Activated CD4-positive, alpha-beta T cell treated with anti-CD3 and anti-CD28 coated beads for 1 hour (primary cell): Measurements from ENCODE around the gene PLEKHM1.

Source experiments
- DNase-seq: peaks from one replicate; pipeline ENCODE4 v3.0.0-alpha.2; 2020

PLEKHM1 gene

DNA sequence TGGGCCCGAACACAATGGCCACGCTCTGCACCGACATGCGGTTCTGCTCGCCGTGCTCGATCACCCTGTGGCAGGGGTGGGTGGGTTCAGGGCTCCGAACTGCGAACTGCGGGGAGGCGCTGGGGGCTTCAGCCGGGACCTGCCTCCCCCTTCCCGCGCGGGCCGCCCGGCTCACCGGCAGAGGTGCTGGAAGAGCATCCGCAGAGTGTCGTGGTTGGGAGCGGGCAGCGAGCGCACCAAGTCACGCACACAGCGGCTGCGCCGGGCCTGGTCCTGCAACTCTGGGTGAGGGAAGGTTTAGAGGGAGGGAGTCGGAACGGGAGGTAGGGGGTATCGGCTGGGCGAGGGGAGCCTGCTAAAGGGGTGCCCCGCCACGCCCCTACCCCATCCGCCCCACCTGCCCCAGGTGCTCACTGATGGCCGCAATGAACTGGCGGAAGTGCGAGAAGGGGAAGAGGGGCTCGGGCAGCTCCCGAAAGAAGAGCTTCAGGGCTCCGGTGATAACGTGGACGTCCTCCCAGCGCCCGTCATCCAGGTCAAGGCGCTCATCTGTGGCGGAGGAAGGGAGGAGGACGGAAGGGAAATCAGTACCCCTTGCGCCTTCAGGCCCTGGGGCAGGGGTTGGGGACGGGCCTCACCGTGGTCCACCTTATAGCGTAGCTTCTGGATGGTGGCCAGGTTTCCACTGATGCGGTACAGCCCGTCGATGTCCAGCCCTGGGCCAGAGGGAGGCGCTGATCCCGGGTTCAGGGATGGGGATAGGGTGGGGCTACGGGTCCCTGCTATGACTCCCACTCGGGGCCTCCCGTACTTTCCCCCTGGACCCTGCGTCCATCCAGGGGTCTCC lies 94.7 kb downstream of the PLEKHM1 start:
- no peak for DNase-seq

DNA sequence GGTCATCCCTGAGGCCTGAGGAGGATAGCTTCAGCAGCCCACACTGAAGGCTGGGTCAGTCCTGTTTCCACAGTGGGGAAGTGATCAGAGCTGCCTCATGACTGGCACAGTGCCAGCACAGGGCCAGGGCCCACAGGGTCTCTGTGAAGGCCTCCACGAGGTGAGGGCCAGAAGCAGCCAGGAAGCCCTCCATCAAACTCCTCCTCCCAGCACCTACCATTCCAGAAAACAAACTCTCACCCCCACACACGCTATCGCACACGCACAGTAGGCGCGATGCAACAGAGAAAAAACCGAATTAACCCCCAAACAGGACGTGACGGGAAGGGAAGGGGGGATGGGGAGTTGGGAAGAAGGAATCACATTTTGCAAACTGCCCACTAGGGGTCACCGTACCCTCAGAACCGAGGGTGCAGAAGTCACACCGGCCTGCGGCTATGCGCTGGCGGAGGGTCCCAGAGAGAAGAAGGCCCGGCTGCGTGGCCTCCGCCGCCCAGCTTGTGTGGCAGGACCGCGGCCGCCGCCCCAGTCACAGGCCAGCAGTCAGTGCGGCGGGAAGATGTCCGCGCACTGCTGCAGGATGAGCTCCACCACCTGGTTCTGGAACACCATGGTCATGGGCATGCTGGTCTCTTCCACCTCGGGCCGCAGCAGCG lies 95.5 kb downstream of the PLEKHM1 start:
- DNase-seq: no peak

- DNase-seq: no peak
Observed at GRCh38 chr17:45394564-45394912, 96.0 kb downstream of the PLEKHM1 start.

DNA sequence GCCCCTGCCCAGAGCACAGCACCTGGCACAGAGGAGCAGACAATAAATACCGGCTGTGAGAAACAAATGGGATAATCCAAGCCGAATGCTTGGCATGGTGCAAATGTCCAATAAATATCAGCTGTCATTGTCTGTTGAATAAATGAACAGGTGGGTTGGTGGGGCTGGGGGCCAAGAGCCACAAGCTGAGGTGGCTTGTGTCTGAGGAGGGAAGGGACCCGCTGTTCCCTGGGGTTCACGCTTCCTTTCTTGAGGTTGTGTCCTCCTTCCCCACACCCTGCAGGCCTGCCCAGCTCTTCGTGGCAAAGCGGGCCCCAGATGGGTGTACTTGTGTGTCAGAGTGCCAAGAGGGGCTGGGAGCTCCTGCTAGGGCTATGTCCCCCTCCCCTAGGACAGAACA lies 96.4 kb downstream of the PLEKHM1 start:
- no peak for DNase-seq

- no peak for DNase-seq
Observed at GRCh38 chr17:45393411-45393810, 97.1 kb downstream of the PLEKHM1 start.

GRCh38 chr17:45391918-45392317 lies 98.6 kb downstream of the PLEKHM1 start:
- DNase-seq: no peak

- DNase-seq: no peak
Observed at GRCh38 chr17:45391291-45391690, 99.2 kb downstream of the PLEKHM1 start.

- DNase-seq: no peak
Observed at GRCh38 chr17:45389354-45389753, 101.2 kb downstream of the PLEKHM1 start.

DNA sequence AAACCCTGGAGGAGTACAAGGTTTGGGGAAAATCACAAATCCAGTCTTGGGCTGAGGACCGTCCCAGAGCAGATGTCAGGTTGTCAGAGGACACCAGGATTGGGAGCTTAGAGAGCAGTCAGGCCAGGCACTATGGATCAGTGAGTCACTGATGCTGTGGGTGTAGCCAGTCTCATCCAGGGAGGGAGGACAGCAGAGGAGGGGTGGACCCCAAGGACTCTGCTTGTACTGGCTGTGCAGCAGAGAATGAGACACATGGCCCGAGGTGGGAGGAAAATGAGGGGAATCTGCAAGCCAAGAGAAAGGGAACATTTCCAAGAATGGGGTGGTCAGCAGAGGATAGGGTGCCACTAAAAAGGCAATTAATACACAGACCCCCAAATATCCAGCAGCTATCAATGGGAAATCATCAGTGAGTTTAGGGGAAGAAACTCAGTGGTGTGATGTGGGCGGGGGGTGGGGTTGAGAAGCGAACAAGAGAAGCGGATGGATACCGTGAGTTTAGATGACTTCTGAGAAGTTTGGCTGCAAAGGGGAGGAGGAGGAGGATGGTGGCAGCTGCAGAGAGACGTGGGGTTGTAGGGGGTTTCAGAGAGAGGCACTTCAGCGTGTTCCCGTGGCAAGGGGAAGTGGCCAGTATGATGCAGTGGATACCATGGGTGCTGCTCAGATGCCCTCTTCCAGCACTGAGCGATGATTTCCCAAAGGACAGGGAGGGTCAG lies 101.8 kb downstream of the PLEKHM1 start:
- no peak for DNase-seq

- no peak for DNase-seq
Observed at GRCh38 chr17:45387739-45388138, 102.8 kb downstream of the PLEKHM1 start.

GRCh38 chr17:45386178-45386577 lies 104.3 kb downstream of the PLEKHM1 start:
- no peak for DNase-seq
